HCT116 (cell line): Measurements from ENCODE around the gene TMEM168. TPM values are rescaled to one million over a fixed set of nuclear protein-coding genes. Genes with fewer than 3 reads are reported as not detected.

ENCODE experiments used
- ATAC-seq: fragments of 200-7000 bp; cut with Tn5 transposase; 2 replicates; pipeline ENCODE4 v1.9.1; 2020; ENCODE audit warnings: mild to moderate bottlenecking, moderate library complexity
- BruUV-seq: library from RNA; stranded (reverse); fragments of 400-500 nt; replicated peaks from 2 replicates; lab custom pipeline; 2021; lab: Mats Ljungman, UMichigan
- CTCF ChIA-PET: fragments of 300-600 bp; sonication (Branson Sonifier 250); formaldehyde crosslinking; loops from one replicate; lab custom pipeline; 2021; ENCODE audit warnings: antibody characterized with exemption; lab: Charles Lee
- POLR2A ChIA-PET: fragments of 300-600, 350-600 bp; sonication (Branson Sonifier 250); formaldehyde crosslinking; loops from one replicate; lab custom pipeline; 2021; ENCODE audit warnings: antibody characterized with exemption; lab: Charles Lee
- RAD21 ChIA-PET, 2 experiments: fragments of 300-600 bp; sonication (Branson Sonifier 250); formaldehyde crosslinking; loops; one replicate each; lab custom pipeline; 2023; ENCODE audit warnings: low total read pairs in 2 of 2; ENCODE audit not compliant: uncharacterized antibody in 2 of 2, unreplicated experiment in 2 of 2, low non-redundant PET in 1 of 2; lab: Charles Lee
- DNase-seq: peaks from one replicate; pipeline ENCODE4 v3.0.0-alpha.2; 2010; ENCODE audit warnings: low read depth, low spot score
- H2AFZ ChIP-seq: fragments of 200-600 bp; shearing (Covaris generic), sonication (generic); 2 replicates; pipeline ENCODE4 v1.6.1; 2017; ENCODE audit warnings: low read depth, mixed run types, mixed read lengths, antibody characterized with exemption, low read length; ENCODE audit not compliant: poor library complexity, severe bottlenecking
- H3K27ac ChIP-seq: 2 replicates; pipeline ENCODE4 v1.5.1; 2012; ENCODE audit warnings: low read depth, low read length
- H3K27me3 ChIP-seq: fragments of 200-600 bp; sonication (generic); 2 replicates; pipeline ENCODE4 v1.6.1; 2016; ENCODE audit warnings: mixed run types, low read length, mixed read lengths; ENCODE audit not compliant: insufficient read depth
- H3K36me3 ChIP-seq, 2 experiments: fragments of 200-500 bp in 1 of 2; fragments of 200-600 bp in 1 of 2; sonication (Bioruptor generic) in 1 of 2; sonication (generic) in 1 of 2; 2 replicates each; pipeline versions ENCODE4 v1.5.1 to v1.6.1; 2014 to 2016; ENCODE audit warnings: low read length in 2 of 2, inconsistent platforms in 1 of 2, mixed read lengths in 1 of 2, mixed run types in 1 of 2; ENCODE audit not compliant: insufficient read depth in 2 of 2, control insufficient read depth in 1 of 2
- H3K4me1 ChIP-seq, 2 experiments: fragments of 200-600 bp in 1 of 2; sonication (generic) in 1 of 2; 2 replicates each; pipeline versions ENCODE4 v1.5.1 to v1.6.1; 2012 to 2017; ENCODE audit warnings: low read length in 2 of 2, inconsistent platforms in 1 of 2, mild to moderate bottlenecking in 1 of 2, mixed read lengths in 1 of 2, mixed run types in 1 of 2, moderate library complexity in 1 of 2; ENCODE audit not compliant: insufficient read depth in 2 of 2, control insufficient read depth in 1 of 2
- H3K4me2 ChIP-seq: fragments of 200-600 bp; sonication (generic); 2 replicates; pipeline ENCODE4 v1.6.1; 2017; ENCODE audit warnings: mixed run types, low read length, mixed read lengths
- H3K4me3 ChIP-seq, 2 experiments: fragments of 200-600 bp in 1 of 2; sonication (generic) in 1 of 2; replicated peaks in 1 of 2; 2 replicates each; pipeline ENCODE4 v1.5.1; 2011 to 2016; ENCODE audit warnings: low read length in 2 of 2, control low read depth in 1 of 2, low read depth in 1 of 2, mild to moderate bottlenecking in 1 of 2, mixed read lengths in 1 of 2, mixed run types in 1 of 2
- H3K79me2 ChIP-seq: fragments of 200-600 bp; sonication (generic); 2 replicates; pipeline ENCODE4 v1.6.1; 2017; ENCODE audit warnings: mild to moderate bottlenecking, mixed run types, low read length, moderate library complexity, mixed read lengths; ENCODE audit not compliant: insufficient read depth
- H3K9ac ChIP-seq: fragments of 200-600 bp; sonication (generic); 2 replicates; pipeline ENCODE4 v1.6.1; 2016; ENCODE audit warnings: low read length, mixed read lengths
- H3K9me2 ChIP-seq: fragments of 200-600 bp; sonication (generic), shearing (Covaris generic); 2 replicates; pipeline ENCODE4 v1.6.1; 2017; ENCODE audit warnings: mixed run types, mild to moderate bottlenecking, moderate library complexity; ENCODE audit not compliant: insufficient read depth
- H3K9me3 ChIP-seq, 2 experiments: fragments of 200-500 bp in 1 of 2; fragments of 200-600 bp in 1 of 2; sonication (Bioruptor generic) in 1 of 2; sonication (generic) in 1 of 2; 2 replicates each; pipeline ENCODE4 v1.6.1; 2014 to 2017; ENCODE audit warnings: low read length in 2 of 2, mixed read lengths in 2 of 2, inconsistent platforms in 1 of 2, low read depth in 1 of 2, mild to moderate bottlenecking in 1 of 2, mixed run types in 1 of 2, moderate library complexity in 1 of 2; ENCODE audit not compliant: control insufficient read depth in 1 of 2, insufficient read depth in 1 of 2
- H4K20me1 ChIP-seq: fragments of 200-600 bp; sonication (generic), shearing (Covaris generic); 2 replicates; pipeline ENCODE4 v1.6.1; 2017; ENCODE audit warnings: mixed run types, mild to moderate bottlenecking, moderate library complexity; ENCODE audit not compliant: insufficient read depth
- CBX3 ChIP-seq: IDR thresholded peaks from 2 replicates; pipeline ENCODE4 v1.6.1; 2012; ENCODE audit warnings: low read depth
- CEBPB ChIP-seq: IDR thresholded peaks from 2 replicates; pipeline ENCODE4 v1.6.1; 2012; ENCODE audit warnings: low read depth
- EGR1 ChIP-seq: IDR thresholded peaks from 2 replicates; pipeline ENCODE4 v1.6.1; 2012; ENCODE audit warnings: low read depth
- ELF1 ChIP-seq: IDR thresholded peaks from 2 replicates; pipeline ENCODE4 v1.6.1; 2012; ENCODE audit warnings: low read depth, borderline replicate concordance
- EZH2phosphoT487 ChIP-seq: fragments of 200-600 bp; IDR thresholded peaks from 2 replicates; pipeline ENCODE4 v1.6.1; 2018; ENCODE audit warnings: antibody characterized with exemption, borderline replicate concordance
- POLR2A ChIP-seq: IDR thresholded peaks from 2 replicates; pipeline ENCODE4 v1.7.0; 2011; ENCODE audit warnings: borderline replicate concordance; ENCODE audit not compliant: insufficient read depth, insufficient read length; ENCODE audit errors: extremely low read depth
- POLR2AphosphoS5 ChIP-seq: IDR thresholded peaks from 2 replicates; pipeline ENCODE4 v1.6.1; 2011; ENCODE audit warnings: mild to moderate bottlenecking, low read depth, low read length, moderate library complexity
- RAD21 ChIP-seq: IDR thresholded peaks from 2 replicates; pipeline ENCODE4 v1.6.1; 2012; ENCODE audit warnings: low read depth, mild to moderate bottlenecking
- SIN3A ChIP-seq: IDR thresholded peaks from 2 replicates; pipeline ENCODE4 v1.6.1; 2012; ENCODE audit warnings: low read depth
- TCF7L2 ChIP-seq: IDR thresholded peaks from 2 replicates; pipeline ENCODE4 v1.7.0; 2011; ENCODE audit warnings: borderline replicate concordance, inconsistent platforms; ENCODE audit not compliant: insufficient read depth, insufficient read length; ENCODE audit errors: extremely low read depth
- YY1 ChIP-seq: IDR thresholded peaks from 2 replicates; pipeline ENCODE4 v1.6.1; 2011; ENCODE audit warnings: low read length, low read depth, moderate library complexity, mild to moderate bottlenecking; ENCODE audit not compliant: insufficient replicate concordance; ENCODE audit errors: extremely low read depth
- intact Hi-C: fragments of 100-400 bp; cut with micrococcal nuclease; formaldehyde crosslinking; loops from 2 replicates; pipeline ENCODE4 v1.10.0; 2022
- total RNA-seq: library from RNA; stranded (reverse); gene quantifications from one replicate; pipeline ENCODE4 v1.2.1, GENCODE V29; 2021; ENCODE audit not compliant: unreplicated experiment
- TF ChIP-seq, protein P1 (sequence below): IDR thresholded peaks from 2 replicates; pipeline ENCODE4 v1.6.1; 2012; ENCODE audit warnings: low read depth
- TF ChIP-seq, protein P2 (sequence below): IDR thresholded peaks from 2 replicates; pipeline ENCODE4 v1.6.1; 2012
- TF ChIP-seq, protein P3 (sequence below), 3 experiments: fragments of 200-600 bp in 1 of 3; sonication (generic) in 1 of 3; IDR thresholded peaks in 2 of 3; conservative IDR thresholded peaks in 1 of 3; 2 replicates each; pipeline ENCODE4 v1.5.1; 2012 to 2017; ENCODE audit warnings: low read depth in 2 of 3, low read length in 2 of 3, antibody characterized with exemption in 1 of 3, borderline replicate concordance in 1 of 3, control low read depth in 1 of 3, mild to moderate bottlenecking in 1 of 3, mixed read lengths in 1 of 3, mixed run types in 1 of 3, moderate library complexity in 1 of 3; ENCODE audit not compliant: insufficient read depth in 1 of 3
- TF ChIP-seq, protein P4 (sequence below): IDR thresholded peaks from 2 replicates; pipeline ENCODE4 v1.6.1; 2011; ENCODE audit warnings: mild to moderate bottlenecking, low read length, moderate library complexity; ENCODE audit not compliant: insufficient replicate concordance; ENCODE audit errors: extremely low read depth
- TF ChIP-seq, protein P5 (sequence below): IDR thresholded peaks from 2 replicates; pipeline ENCODE4 v1.6.1; 2012

The TMEM168 gene
- total RNA-seq, 1 experiment from 2014 or later, result 16.5 TPM

DNA sequence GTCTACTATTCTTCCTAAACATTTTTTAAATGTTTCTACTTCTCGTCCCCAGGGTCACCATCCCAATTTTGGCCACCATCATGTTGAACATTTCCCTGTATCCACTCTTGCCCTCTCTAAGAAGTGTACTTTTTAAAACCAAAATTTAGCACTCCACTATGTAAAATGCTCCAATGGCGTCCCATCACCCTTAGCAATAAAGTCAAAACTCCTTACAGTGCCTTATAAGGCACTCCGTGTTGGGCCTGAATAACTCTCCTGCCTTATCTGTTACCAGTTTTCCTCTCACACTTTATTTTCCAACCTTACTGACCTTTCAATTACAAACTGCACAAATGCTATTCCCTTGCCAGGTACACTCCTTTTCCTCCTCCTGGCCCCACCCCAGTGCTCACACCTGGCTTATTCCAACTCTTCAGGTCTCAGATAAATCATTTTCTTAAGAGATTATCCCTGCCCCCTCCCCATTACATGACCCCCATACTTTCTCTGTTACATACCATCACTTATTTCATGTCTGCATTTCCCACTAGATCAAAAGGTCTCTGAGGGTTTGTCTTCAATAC, 1.3 kb downstream of the TMEM168 start (continued):
- TF ChIP-seq POLR2AphosphoS5 (no peak), EGR1 (no peak)
- TF ChIP-seq, protein P1, sequence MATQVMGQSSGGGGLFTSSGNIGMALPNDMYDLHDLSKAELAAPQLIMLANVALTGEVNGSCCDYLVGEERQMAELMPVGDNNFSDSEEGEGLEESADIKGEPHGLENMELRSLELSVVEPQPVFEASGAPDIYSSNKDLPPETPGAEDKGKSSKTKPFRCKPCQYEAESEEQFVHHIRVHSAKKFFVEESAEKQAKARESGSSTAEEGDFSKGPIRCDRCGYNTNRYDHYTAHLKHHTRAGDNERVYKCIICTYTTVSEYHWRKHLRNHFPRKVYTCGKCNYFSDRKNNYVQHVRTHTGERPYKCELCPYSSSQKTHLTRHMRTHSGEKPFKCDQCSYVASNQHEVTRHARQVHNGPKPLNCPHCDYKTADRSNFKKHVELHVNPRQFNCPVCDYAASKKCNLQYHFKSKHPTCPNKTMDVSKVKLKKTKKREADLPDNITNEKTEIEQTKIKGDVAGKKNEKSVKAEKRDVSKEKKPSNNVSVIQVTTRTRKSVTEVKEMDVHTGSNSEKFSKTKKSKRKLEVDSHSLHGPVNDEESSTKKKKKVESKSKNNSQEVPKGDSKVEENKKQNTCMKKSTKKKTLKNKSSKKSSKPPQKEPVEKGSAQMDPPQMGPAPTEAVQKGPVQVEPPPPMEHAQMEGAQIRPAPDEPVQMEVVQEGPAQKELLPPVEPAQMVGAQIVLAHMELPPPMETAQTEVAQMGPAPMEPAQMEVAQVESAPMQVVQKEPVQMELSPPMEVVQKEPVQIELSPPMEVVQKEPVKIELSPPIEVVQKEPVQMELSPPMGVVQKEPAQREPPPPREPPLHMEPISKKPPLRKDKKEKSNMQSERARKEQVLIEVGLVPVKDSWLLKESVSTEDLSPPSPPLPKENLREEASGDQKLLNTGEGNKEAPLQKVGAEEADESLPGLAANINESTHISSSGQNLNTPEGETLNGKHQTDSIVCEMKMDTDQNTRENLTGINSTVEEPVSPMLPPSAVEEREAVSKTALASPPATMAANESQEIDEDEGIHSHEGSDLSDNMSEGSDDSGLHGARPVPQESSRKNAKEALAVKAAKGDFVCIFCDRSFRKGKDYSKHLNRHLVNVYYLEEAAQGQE, result no peak
- TF ChIP-seq, protein P2, sequence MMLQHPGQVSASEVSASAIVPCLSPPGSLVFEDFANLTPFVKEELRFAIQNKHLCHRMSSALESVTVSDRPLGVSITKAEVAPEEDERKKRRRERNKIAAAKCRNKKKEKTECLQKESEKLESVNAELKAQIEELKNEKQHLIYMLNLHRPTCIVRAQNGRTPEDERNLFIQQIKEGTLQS, result no peak

DNA sequence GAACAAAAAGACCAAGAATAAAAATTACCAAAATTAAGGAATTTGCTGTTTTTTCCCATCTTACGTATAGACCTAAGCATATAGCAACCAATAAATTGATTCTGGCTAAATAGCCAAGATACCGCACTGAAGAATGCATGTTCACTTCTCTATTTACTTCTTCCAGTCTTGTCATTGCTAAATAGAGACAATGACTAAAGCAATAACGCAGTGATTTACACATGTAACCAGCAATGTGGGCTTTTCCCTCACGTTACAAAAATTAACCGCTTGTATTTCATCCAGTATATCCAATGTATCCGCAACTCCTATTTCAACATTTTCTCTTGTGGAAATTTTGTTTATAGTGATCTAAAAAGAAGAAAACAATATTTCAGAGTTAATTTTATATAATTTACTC, 5.6 kb downstream of the TMEM168 start:
- Histone ChIP-seq H3K36me3 (peaks cover 0 to 15% of the 10 kb centered on the region in 2 experiments; a peak in 1 of 4 replicates), H2AFZ (no peak overlapping the region), H3K9me2 (0 out of 2 replicates have a peak, but pooled peaks cover 4% of the 10 kb centered on the region), H3K79me2 (peaks cover 69% of the 10 kb centered on the region), H3K4me2 (no peak overlapping the region), H3K9ac (no peak overlapping the region), H3K27me3 (no peaks in the 10 kb centered on the region), H3K4me3 (no peak overlapping the region), H4K20me1 (no peaks in the 10 kb centered on the region), H3K27ac (no peak overlapping the region), H3K4me1 (peaks cover 4 to 9% of the 10 kb centered on the region in 2 experiments; a peak in 2 of 4 replicates), H3K9me3 (no peaks in the 10 kb centered on the region)
- DNase-seq (no peak), ATAC-seq (no peak)
- RAD21 ChIA-PET, result no interaction called here
- CTCF ChIA-PET, result no interaction called here
- no TSS peak for BruUV-seq
- POLR2A ChIA-PET, result no interaction called here
- intact Hi-C loops, result no loop called here
- TF ChIP-seq, protein P3, sequence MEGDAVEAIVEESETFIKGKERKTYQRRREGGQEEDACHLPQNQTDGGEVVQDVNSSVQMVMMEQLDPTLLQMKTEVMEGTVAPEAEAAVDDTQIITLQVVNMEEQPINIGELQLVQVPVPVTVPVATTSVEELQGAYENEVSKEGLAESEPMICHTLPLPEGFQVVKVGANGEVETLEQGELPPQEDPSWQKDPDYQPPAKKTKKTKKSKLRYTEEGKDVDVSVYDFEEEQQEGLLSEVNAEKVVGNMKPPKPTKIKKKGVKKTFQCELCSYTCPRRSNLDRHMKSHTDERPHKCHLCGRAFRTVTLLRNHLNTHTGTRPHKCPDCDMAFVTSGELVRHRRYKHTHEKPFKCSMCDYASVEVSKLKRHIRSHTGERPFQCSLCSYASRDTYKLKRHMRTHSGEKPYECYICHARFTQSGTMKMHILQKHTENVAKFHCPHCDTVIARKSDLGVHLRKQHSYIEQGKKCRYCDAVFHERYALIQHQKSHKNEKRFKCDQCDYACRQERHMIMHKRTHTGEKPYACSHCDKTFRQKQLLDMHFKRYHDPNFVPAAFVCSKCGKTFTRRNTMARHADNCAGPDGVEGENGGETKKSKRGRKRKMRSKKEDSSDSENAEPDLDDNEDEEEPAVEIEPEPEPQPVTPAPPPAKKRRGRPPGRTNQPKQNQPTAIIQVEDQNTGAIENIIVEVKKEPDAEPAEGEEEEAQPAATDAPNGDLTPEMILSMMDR (IDR thresholded peaks at IDR 0.05 in 2 of 3, conservative IDR thresholded peaks at IDR 0.05 in 1 of 3; ENCODE audit: borderline replicate concordance in 1 of 3, insufficient read depth in 1 of 3, low read depth in 2 of 3, low read length in 2 of 3), result no peak
- TF ChIP-seq POLR2A, result no peak
- no peak for TF ChIP-seq CBX3
- TF ChIP-seq CEBPB, result no peak
- TF ChIP-seq, protein P4, sequence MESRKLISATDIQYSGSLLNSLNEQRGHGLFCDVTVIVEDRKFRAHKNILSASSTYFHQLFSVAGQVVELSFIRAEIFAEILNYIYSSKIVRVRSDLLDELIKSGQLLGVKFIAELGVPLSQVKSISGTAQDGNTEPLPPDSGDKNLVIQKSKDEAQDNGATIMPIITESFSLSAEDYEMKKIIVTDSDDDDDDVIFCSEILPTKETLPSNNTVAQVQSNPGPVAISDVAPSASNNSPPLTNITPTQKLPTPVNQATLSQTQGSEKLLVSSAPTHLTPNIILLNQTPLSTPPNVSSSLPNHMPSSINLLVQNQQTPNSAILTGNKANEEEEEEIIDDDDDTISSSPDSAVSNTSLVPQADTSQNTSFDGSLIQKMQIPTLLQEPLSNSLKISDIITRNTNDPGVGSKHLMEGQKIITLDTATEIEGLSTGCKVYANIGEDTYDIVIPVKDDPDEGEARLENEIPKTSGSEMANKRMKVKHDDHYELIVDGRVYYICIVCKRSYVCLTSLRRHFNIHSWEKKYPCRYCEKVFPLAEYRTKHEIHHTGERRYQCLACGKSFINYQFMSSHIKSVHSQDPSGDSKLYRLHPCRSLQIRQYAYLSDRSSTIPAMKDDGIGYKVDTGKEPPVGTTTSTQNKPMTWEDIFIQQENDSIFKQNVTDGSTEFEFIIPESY, result no peak
- TF ChIP-seq EZH2phosphoT487, result no peak
- no peak for TF ChIP-seq SIN3A
- TF ChIP-seq EGR1, result no peak
- TF ChIP-seq, protein P5, sequence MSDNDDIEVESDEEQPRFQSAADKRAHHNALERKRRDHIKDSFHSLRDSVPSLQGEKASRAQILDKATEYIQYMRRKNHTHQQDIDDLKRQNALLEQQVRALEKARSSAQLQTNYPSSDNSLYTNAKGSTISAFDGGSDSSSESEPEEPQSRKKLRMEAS, result no peak
- TF ChIP-seq RAD21, result no peak
- TF ChIP-seq ELF1, result no peak
- no peak for TF ChIP-seq YY1
- TF ChIP-seq, protein P2, result no peak
- no peak for TF ChIP-seq TCF7L2
